Endothelial cell of umbilical vein (primary cell): ENCODE results near the gene PARM1.

Experiments used
- EZH2 ChIP-seq: IDR thresholded peaks from 2 replicates; pipeline ENCODE4 v1.6.1; 2012; ENCODE audit warnings: borderline replicate concordance, low read depth, mild to moderate bottlenecking, moderate library complexity, low read length, inconsistent platforms; ENCODE audit not compliant: severe bottlenecking
- MYC ChIP-seq: IDR thresholded peaks from one replicate; pipeline ENCODE4 v1.6.1; 2011; ENCODE audit warnings: mild to moderate bottlenecking, low read depth, low read length
- TF ChIP-seq, protein P1 (sequence below): IDR thresholded peaks from 2 replicates; pipeline ENCODE4 v1.6.1; 2011; ENCODE audit not compliant: insufficient read depth, insufficient read length

- TF ChIP-seq MYC = no peak
- TF ChIP-seq EZH2 = no peak
- TF ChIP-seq, protein P1, sequence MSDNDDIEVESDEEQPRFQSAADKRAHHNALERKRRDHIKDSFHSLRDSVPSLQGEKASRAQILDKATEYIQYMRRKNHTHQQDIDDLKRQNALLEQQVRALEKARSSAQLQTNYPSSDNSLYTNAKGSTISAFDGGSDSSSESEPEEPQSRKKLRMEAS = no peak
These were observed 64.1 kb downstream of the PARM1 start for GRCh38 chr4:74996996-74997395.
